ENCODE results near the gene VOPP1.

VOPP1 gene

GRCh38 chr7:55526770-55527169 lies 45.5 kb downstream of the VOPP1 start:
- no peak for TF ChIP-seq CTCF (conservative IDR thresholded peaks at IDR 0.05; ENCODE audit: low read depth, low read length)
- Histone ChIP-seq H2AFZ (ENCODE audit: low read depth) (no peak overlapping the region), H3K79me2 (ENCODE audit: insufficient read depth, low read depth) (peaks cover 100% of the 10 kb centered on the region), H4K20me1 (ENCODE audit: insufficient read depth) (peaks cover 12% of the 10 kb centered on the region), H3K4me3 (IDR thresholded peaks at IDR 0.05; ENCODE audit: insufficient read depth, low read depth, low read length) (no peak overlapping the region), H3K27ac (no peak overlapping the region), H3K27me3 (ENCODE audit: insufficient read depth, low read depth) (no peaks in the 10 kb centered on the region), H3K36me3 (ENCODE audit: insufficient read depth) (no peaks in the 10 kb centered on the region), H3K9ac (no peak overlapping the region), H3K4me2 (no peak overlapping the region), H3K4me1 (ENCODE audit: low read depth, poor library complexity, severe bottlenecking) (peaks cover 97% of the 10 kb centered on the region)

GRCh38 chr7:55526329-55526728 lies 46.0 kb downstream of the VOPP1 start:
- TF ChIP-seq CTCF (conservative IDR thresholded peaks at IDR 0.05; ENCODE audit: low read depth, low read length), result no peak
- peaks cover 97% of the 10 kb centered on the region for H3K4me1 ChIP-seq (ENCODE audit: low read depth, poor library complexity, severe bottlenecking)
- no peak overlapping the region for H2AFZ ChIP-seq (ENCODE audit: low read depth)
- peaks cover 12% of the 10 kb centered on the region for H4K20me1 ChIP-seq (ENCODE audit: insufficient read depth)
- no peak overlapping the region for H3K9ac ChIP-seq
- H3K36me3 ChIP-seq (ENCODE audit: insufficient read depth), result no peaks in the 10 kb centered on the region
- no peak overlapping the region for H3K27ac ChIP-seq
- H3K79me2 ChIP-seq (ENCODE audit: insufficient read depth, low read depth), result peaks cover 100% of the 10 kb centered on the region
- H3K4me2 ChIP-seq, result no peak overlapping the region
- no peaks in the 10 kb centered on the region for H3K27me3 ChIP-seq (ENCODE audit: insufficient read depth, low read depth)
- no peak overlapping the region for H3K4me3 ChIP-seq (IDR thresholded peaks at IDR 0.05; ENCODE audit: insufficient read depth, low read depth, low read length)

- H3K4me1 ChIP-seq (ENCODE audit: low read depth, poor library complexity, severe bottlenecking), result peaks cover 93% of the 10 kb centered on the region
- peaks cover 99% of the 10 kb centered on the region for H3K79me2 ChIP-seq (ENCODE audit: insufficient read depth, low read depth)
- no peaks in the 10 kb centered on the region for H3K36me3 ChIP-seq (ENCODE audit: insufficient read depth)
- peaks cover 12% of the 10 kb centered on the region for H4K20me1 ChIP-seq (ENCODE audit: insufficient read depth)
- TF ChIP-seq CTCF (conservative IDR thresholded peaks at IDR 0.05; ENCODE audit: low read depth, low read length), result no peak
- no peak overlapping the region for H3K9ac ChIP-seq
- no peak overlapping the region for H2AFZ ChIP-seq (ENCODE audit: low read depth)
- no peak overlapping the region for H3K4me2 ChIP-seq
- no peak overlapping the region for H3K4me3 ChIP-seq (IDR thresholded peaks at IDR 0.05; ENCODE audit: insufficient read depth, low read depth, low read length)
- no peak overlapping the region for H3K27ac ChIP-seq
- no peaks in the 10 kb centered on the region for H3K27me3 ChIP-seq (ENCODE audit: insufficient read depth, low read depth)
Measured at GRCh38 chr7:55524558-55525310, 47.6 kb downstream of the VOPP1 start.

GRCh38 chr7:55523366-55523765 lies 48.9 kb downstream of the VOPP1 start:
- H3K9ac ChIP-seq, result no peak overlapping the region
- H3K36me3 ChIP-seq (ENCODE audit: insufficient read depth), result peaks cover 8% of the 10 kb centered on the region; the same call in 1 of the 2 replicates
- H3K79me2 ChIP-seq (ENCODE audit: insufficient read depth, low read depth), result peaks cover 94% of the 10 kb centered on the region
- peaks cover 12% of the 10 kb centered on the region for H4K20me1 ChIP-seq (ENCODE audit: insufficient read depth)
- no peak overlapping the region for H3K4me3 ChIP-seq (IDR thresholded peaks at IDR 0.05; ENCODE audit: insufficient read depth, low read depth, low read length)
- H3K4me1 ChIP-seq (ENCODE audit: low read depth, poor library complexity, severe bottlenecking), result peaks cover 89% of the 10 kb centered on the region
- no peak for TF ChIP-seq CTCF (conservative IDR thresholded peaks at IDR 0.05; ENCODE audit: low read depth, low read length)
- H3K27ac ChIP-seq, result no peak overlapping the region
- no peaks in the 10 kb centered on the region for H3K27me3 ChIP-seq (ENCODE audit: insufficient read depth, low read depth)
- no peak overlapping the region for H2AFZ ChIP-seq (ENCODE audit: low read depth)
- H3K4me2 ChIP-seq, result no peak overlapping the region
